Measurements from ENCODE around the gene FCHO2.

DNA sequence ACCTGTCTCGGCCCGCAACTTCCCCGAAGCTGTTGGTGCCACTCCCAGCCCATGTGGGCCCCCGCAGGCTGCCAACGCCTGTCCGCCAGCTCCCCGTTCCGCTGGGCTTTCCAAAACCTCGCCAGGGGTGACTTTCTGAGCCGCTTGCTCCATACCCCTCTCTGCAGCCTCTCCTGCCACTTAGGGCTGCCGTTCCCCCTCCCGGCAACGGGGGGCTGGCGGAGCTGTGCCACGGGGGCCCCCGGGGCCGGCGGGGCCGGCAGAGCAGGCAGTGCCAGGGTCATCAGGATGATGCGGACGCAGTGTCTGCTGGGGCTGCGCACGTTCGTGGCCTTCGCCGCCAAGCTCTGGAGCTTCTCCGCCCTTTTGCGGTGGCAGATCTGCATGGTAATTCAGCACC is 40.8 kb downstream of the FCHO2 start:
- TF ChIP-seq, protein P1, sequence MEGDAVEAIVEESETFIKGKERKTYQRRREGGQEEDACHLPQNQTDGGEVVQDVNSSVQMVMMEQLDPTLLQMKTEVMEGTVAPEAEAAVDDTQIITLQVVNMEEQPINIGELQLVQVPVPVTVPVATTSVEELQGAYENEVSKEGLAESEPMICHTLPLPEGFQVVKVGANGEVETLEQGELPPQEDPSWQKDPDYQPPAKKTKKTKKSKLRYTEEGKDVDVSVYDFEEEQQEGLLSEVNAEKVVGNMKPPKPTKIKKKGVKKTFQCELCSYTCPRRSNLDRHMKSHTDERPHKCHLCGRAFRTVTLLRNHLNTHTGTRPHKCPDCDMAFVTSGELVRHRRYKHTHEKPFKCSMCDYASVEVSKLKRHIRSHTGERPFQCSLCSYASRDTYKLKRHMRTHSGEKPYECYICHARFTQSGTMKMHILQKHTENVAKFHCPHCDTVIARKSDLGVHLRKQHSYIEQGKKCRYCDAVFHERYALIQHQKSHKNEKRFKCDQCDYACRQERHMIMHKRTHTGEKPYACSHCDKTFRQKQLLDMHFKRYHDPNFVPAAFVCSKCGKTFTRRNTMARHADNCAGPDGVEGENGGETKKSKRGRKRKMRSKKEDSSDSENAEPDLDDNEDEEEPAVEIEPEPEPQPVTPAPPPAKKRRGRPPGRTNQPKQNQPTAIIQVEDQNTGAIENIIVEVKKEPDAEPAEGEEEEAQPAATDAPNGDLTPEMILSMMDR (IDR thresholded peaks at IDR 0.05; ENCODE audit: low read depth, low read length), result no peak
- no peak for TF ChIP-seq EZH2phosphoT487 (IDR thresholded peaks at IDR 0.05; ENCODE audit: low read depth)
